ENCODE results near the gene FAM89A. TPM values are rescaled to one million over a fixed set of nuclear protein-coding genes. Genes with fewer than 3 reads are reported as not detected.

FAM89A gene
- total and polyA plus RNA-seq, 9 of the 15 experiments (the other 6 are each of a cell fraction or from before 2014, with no cell fraction given): 8.7 to 66.2 (median 43.3) TPM

- no peak for TF ChIP-seq SIX5 (IDR thresholded peaks at IDR 0.05; ENCODE audit: borderline replicate concordance in 1 of 2, insufficient read depth in 1 of 2, low read depth in 1 of 2, low read length in 2 of 2)
These were observed 53.1 kb downstream of the FAM89A start (continued) for GRCh38 chr1:230986976-230987375.

- no peak overlapping the region for H3K4me3 ChIP-seq
- H4K20me1 ChIP-seq (replicated peaks; ENCODE audit: control insufficient read depth, insufficient read depth, low read length): no peaks in the 10 kb centered on the region; the same call in 1 of the 2 replicates
- ChIA-PET POLR2A (interaction anchor here (0.8 to 1.2 kb wide), 2 partner anchors 10 to 16 kb away, joined by 3 to 7 read pairs; no protein-coding TSS in a partner anchor), CTCF (ENCODE audit: low intra/inter-chr PET ratio) (no interaction called here)
- intact Hi-C loops (cut with micrococcal nuclease) (loop anchor here (10.0 kb wide), 1 partner anchor 349 kb away; the partner anchor contains the start of genes EXOC8 and SPRTN), in situ Hi-C loops (cut with MboI) (no loop called here)
- H3K36me3 ChIP-seq (ENCODE audit: control insufficient read depth, insufficient read depth, low read length): peaks cover 75% of the 10 kb centered on the region
- H3K9ac ChIP-seq (ENCODE audit: insufficient read depth in 1 of 2, low read depth in 2 of 2, low read length in 2 of 2): peak overlapping the region in 1 of 2 experiments; percentile 44; a peak in 2 of 4 replicates
- no peak overlapping the region for H2AFZ ChIP-seq (ENCODE audit: low read depth, low read length)
- H3K79me2 ChIP-seq (ENCODE audit: control insufficient read depth, insufficient read depth, low read length): peaks cover 74% of the 10 kb centered on the region
- FAIRE-seq: no peak
- no peaks in the 10 kb centered on the region for H3K27me3 ChIP-seq (ENCODE audit: control insufficient read depth in 2 of 2, insufficient read depth in 2 of 2, low read length in 2 of 2)
- peak overlapping the region; percentile 77 for H3K27ac ChIP-seq (ENCODE audit: extremely low read depth, low read depth, low read length)
- H3K4me2 ChIP-seq (ENCODE audit: insufficient read depth, low read length): peak overlapping the region; percentile 57
- ATAC-seq: peak; percentile 66
- H3K9me1 ChIP-seq (ENCODE audit: control insufficient read depth, insufficient read depth, low read length): no peaks in the 10 kb centered on the region
- BruUV-seq (replicated peaks): no TSS peak
- DNase-seq (ENCODE audit: extremely low read depth in 1 of 4, low spot score in 3 of 4): peak in 1 of 4 experiments; percentile 61
- 76% methylated on average over 6 of the region's 6 CpGs for WGBS (ENCODE audit: insufficient coverage, low coverage, missing lambda C conversion rate)
- H3K4me1 ChIP-seq (replicated peaks in 1 of 2; ENCODE audit: control insufficient read depth in 2 of 2, insufficient read depth in 2 of 2, low read length in 2 of 2): peaks cover 16 to 54% of the 10 kb centered on the region in 2 experiments
- H3K9me3 ChIP-seq (replicated peaks; ENCODE audit: control insufficient read depth, insufficient read depth, low read depth, low read length): no peaks in the 10 kb centered on the region
- TF ChIP-seq MTF1 (CRISPR knock-in tag; IDR thresholded peaks at IDR 0.05; ENCODE audit: borderline replicate concordance) (0 out of 2 replicates have a peak, but pooled peaks have one; percentile 47), ZBTB9 (CRISPR knock-in tag; IDR thresholded peaks at IDR 0.05) (0 out of 2 replicates have a peak, but pooled peaks have one; percentile 2), ZNF778 (CRISPR knock-in tag; IDR thresholded peaks at IDR 0.05) (no peak), DACH1 (IDR thresholded peaks at IDR 0.05; ENCODE audit: partially characterized antibody) (peak; percentile 53), RB1 (IDR thresholded peaks at IDR 0.05; ENCODE audit: low read depth) (no peak), IRF1 (CRISPR knock-in tag; IDR thresholded peaks at IDR 0.05; ENCODE audit: borderline replicate concordance) (no peak), CHAMP1 (IDR thresholded peaks at IDR 0.05) (no peak), ZNF121 (CRISPR knock-in tag; conservative IDR thresholded peaks at IDR 0.05) (peak; percentile 83), BRD4 (IDR thresholded peaks at IDR 0.05) (no peak), ETS1 (conservative IDR thresholded peaks at IDR 0.05; ENCODE audit: control insufficient read depth, low read depth, low read length) (no peak), ZNF384 (IDR thresholded peaks at IDR 0.05; ENCODE audit: low read depth, low read length) (peak; percentile 48; the same call in 1 of the 2 replicates), KDM1A (IDR thresholded peaks at IDR 0.05) (no peak)
These were observed 54.3 kb downstream of the FAM89A start for GRCh38 chr1:230985711-230986110.

Measured in K562 (cell line).